Liver (tissue), 3 donors: ENCODE data around the gene FSD2.

Experiments
- EGR1 ChIP-seq, 2 donors: IDR thresholded peaks; 2 replicates each; pipeline ENCODE4 v1.6.1; 2016 to 2018; ENCODE audit warnings: antibody characterized with exemption in 2 of 2, low read depth in 2 of 2
- FOXA1 ChIP-seq: IDR thresholded peaks from 2 replicates; pipeline ENCODE4 v1.6.1; 2016; ENCODE audit warnings: antibody characterized with exemption
- GABPA ChIP-seq, 2 donors: IDR thresholded peaks in 1 of 2; conservative IDR thresholded peaks in 1 of 2; 2 replicates each; pipeline ENCODE4 v1.6.1; 2016; ENCODE audit warnings: antibody characterized with exemption in 2 of 2, mild to moderate bottlenecking in 1 of 2, moderate library complexity in 1 of 2
- HNF4G ChIP-seq: IDR thresholded peaks from 2 replicates; pipeline ENCODE4 v1.6.1; 2016; ENCODE audit warnings: antibody characterized with exemption
- JUND ChIP-seq, 2 donors: IDR thresholded peaks; 2 replicates each; pipeline ENCODE4 v1.6.1; 2016; ENCODE audit warnings: antibody characterized with exemption in 2 of 2
- RXRA ChIP-seq, 2 donors: IDR thresholded peaks; 2 replicates each; pipeline ENCODE4 v1.6.1; 2017 to 2018; ENCODE audit warnings: antibody characterized with exemption in 2 of 2, mild to moderate bottlenecking in 1 of 2
- SP1 ChIP-seq: IDR thresholded peaks from 2 replicates; pipeline ENCODE4 v1.6.1; 2018; ENCODE audit warnings: antibody characterized with exemption, mild to moderate bottlenecking
- TAF1 ChIP-seq: conservative IDR thresholded peaks from 2 replicates; pipeline ENCODE4 v1.6.1; 2016; ENCODE audit warnings: antibody characterized with exemption, mild to moderate bottlenecking
- TF ChIP-seq, protein P1 (sequence below): fragments of 150-350 bp; IDR thresholded peaks from 2 replicates; pipeline ENCODE4 v1.5.1; 2017; ENCODE audit warnings: improper control_type of control experiment, low read depth, low read length; ENCODE audit not compliant: missing input control
- TF ChIP-seq, protein P2 (sequence below): IDR thresholded peaks from 2 replicates; pipeline ENCODE4 v1.6.1; 2016; ENCODE audit warnings: antibody characterized with exemption, mild to moderate bottlenecking
- TF ChIP-seq, protein P3 (sequence below): IDR thresholded peaks from 2 replicates; pipeline ENCODE4 v1.6.1; 2016; ENCODE audit warnings: antibody characterized with exemption
- TF ChIP-seq, protein P4 (sequence below): IDR thresholded peaks from 2 replicates; pipeline ENCODE4 v1.6.1; 2016; ENCODE audit warnings: antibody characterized with exemption
- donor health status: healthy.
- donor health status: healthy.

DNA sequence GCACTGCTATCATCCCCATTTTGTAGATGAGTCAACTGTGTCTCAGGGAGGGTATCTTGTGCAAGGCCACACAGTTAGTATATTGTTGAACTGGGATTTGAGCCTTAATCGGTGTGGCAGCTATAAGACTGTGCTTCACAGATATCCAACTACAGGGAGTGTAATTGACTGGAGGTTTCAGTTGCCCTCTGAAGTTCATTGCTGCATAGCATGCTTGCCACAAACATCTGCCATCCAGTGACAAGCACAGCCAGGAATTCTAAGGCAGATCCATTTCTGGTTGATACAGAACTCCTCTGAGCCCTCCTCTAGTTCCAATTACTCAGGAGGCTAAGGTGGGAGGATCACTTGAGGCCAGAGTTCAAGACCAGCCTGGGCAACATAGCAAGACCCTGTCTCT lies 16.4 kb downstream of the FSD2 start:
- TF ChIP-seq, protein P1, sequence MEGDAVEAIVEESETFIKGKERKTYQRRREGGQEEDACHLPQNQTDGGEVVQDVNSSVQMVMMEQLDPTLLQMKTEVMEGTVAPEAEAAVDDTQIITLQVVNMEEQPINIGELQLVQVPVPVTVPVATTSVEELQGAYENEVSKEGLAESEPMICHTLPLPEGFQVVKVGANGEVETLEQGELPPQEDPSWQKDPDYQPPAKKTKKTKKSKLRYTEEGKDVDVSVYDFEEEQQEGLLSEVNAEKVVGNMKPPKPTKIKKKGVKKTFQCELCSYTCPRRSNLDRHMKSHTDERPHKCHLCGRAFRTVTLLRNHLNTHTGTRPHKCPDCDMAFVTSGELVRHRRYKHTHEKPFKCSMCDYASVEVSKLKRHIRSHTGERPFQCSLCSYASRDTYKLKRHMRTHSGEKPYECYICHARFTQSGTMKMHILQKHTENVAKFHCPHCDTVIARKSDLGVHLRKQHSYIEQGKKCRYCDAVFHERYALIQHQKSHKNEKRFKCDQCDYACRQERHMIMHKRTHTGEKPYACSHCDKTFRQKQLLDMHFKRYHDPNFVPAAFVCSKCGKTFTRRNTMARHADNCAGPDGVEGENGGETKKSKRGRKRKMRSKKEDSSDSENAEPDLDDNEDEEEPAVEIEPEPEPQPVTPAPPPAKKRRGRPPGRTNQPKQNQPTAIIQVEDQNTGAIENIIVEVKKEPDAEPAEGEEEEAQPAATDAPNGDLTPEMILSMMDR, result no peak
- TF ChIP-seq SP1 (no peak), GABPA (IDR thresholded peaks at IDR 0.05 in 1 of 2, conservative IDR thresholded peaks at IDR 0.05 in 1 of 2) (no peak), RXRA (IDR thresholded peaks at IDR 0.05) (no peak), FOXA1 (no peak), TAF1 (no peak), HNF4G (no peak), EGR1 (IDR thresholded peaks at IDR 0.05; ENCODE audit: low read depth in 2 of 2) (no peak), JUND (IDR thresholded peaks at IDR 0.05) (no peak)
- TF ChIP-seq, protein P2, sequence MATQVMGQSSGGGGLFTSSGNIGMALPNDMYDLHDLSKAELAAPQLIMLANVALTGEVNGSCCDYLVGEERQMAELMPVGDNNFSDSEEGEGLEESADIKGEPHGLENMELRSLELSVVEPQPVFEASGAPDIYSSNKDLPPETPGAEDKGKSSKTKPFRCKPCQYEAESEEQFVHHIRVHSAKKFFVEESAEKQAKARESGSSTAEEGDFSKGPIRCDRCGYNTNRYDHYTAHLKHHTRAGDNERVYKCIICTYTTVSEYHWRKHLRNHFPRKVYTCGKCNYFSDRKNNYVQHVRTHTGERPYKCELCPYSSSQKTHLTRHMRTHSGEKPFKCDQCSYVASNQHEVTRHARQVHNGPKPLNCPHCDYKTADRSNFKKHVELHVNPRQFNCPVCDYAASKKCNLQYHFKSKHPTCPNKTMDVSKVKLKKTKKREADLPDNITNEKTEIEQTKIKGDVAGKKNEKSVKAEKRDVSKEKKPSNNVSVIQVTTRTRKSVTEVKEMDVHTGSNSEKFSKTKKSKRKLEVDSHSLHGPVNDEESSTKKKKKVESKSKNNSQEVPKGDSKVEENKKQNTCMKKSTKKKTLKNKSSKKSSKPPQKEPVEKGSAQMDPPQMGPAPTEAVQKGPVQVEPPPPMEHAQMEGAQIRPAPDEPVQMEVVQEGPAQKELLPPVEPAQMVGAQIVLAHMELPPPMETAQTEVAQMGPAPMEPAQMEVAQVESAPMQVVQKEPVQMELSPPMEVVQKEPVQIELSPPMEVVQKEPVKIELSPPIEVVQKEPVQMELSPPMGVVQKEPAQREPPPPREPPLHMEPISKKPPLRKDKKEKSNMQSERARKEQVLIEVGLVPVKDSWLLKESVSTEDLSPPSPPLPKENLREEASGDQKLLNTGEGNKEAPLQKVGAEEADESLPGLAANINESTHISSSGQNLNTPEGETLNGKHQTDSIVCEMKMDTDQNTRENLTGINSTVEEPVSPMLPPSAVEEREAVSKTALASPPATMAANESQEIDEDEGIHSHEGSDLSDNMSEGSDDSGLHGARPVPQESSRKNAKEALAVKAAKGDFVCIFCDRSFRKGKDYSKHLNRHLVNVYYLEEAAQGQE, result no peak
- TF ChIP-seq, protein P3, sequence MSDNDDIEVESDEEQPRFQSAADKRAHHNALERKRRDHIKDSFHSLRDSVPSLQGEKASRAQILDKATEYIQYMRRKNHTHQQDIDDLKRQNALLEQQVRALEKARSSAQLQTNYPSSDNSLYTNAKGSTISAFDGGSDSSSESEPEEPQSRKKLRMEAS, result no peak
- TF ChIP-seq, protein P4, sequence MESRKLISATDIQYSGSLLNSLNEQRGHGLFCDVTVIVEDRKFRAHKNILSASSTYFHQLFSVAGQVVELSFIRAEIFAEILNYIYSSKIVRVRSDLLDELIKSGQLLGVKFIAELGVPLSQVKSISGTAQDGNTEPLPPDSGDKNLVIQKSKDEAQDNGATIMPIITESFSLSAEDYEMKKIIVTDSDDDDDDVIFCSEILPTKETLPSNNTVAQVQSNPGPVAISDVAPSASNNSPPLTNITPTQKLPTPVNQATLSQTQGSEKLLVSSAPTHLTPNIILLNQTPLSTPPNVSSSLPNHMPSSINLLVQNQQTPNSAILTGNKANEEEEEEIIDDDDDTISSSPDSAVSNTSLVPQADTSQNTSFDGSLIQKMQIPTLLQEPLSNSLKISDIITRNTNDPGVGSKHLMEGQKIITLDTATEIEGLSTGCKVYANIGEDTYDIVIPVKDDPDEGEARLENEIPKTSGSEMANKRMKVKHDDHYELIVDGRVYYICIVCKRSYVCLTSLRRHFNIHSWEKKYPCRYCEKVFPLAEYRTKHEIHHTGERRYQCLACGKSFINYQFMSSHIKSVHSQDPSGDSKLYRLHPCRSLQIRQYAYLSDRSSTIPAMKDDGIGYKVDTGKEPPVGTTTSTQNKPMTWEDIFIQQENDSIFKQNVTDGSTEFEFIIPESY, result no peak
